Mucosa of descending colon (tissue), 3 donors: ENCODE results near the gene PRR11. TPM values are rescaled to one million over a fixed set of nuclear protein-coding genes. Genes with fewer than 3 reads are reported as not detected.

Experiments used
- ATAC-seq: fragments of 200-7000 bp; cut with Tn5 transposase; one replicate; pipeline ENCODE4 v1.9.1; 2020; ENCODE audit warnings: mild to moderate bottlenecking, moderate library complexity
- DNase-seq, 3 donors: peaks; one replicate each; pipeline ENCODE4 v3.0.0-alpha.2; 2020
- H3K36me3 ChIP-seq: fragments of 200-600 bp; one replicate; pipeline ENCODE4 v1.8.0; 2021; ENCODE audit warnings: low read depth, mild to moderate bottlenecking
- H3K4me1 ChIP-seq: fragments of 200-600 bp; one replicate; pipeline ENCODE4 v1.8.0; 2021; ENCODE audit warnings: low read depth, mild to moderate bottlenecking
- H3K4me3 ChIP-seq: fragments of 200-600 bp; one replicate; pipeline ENCODE4 v1.8.0; 2021; ENCODE audit warnings: mild to moderate bottlenecking
- H3K9me3 ChIP-seq: fragments of 200-600 bp; one replicate; pipeline ENCODE4 v1.8.0; 2021; ENCODE audit warnings: mild to moderate bottlenecking
- CTCF ChIP-seq: fragments of 200-600 bp; IDR thresholded peaks from one replicate; pipeline ENCODE4 v1.8.0; 2022; ENCODE audit warnings: antibody characterized with exemption, mild to moderate bottlenecking
- intact Hi-C, 2 donors: fragments of 100-400 bp; cut with DNase I in 1 of 2; cut with micrococcal nuclease in 1 of 2; formaldehyde crosslinking; loops; one replicate each; pipeline versions ENCODE4 v1.11.0 to v1.11.1; 2022; cut with DNase I, micrococcal nuclease
- total RNA-seq, 3 donors: library from RNA; stranded (reverse); fragmentation: NEBNext Ultra II Directional in 2 of 3; extraction: Animal tissue kit (Norgen Biotek cat#: 25700) in 2 of 3; gene quantifications; one replicate each; pipeline versions ENCODE4 v1.2.1 to v1.2.4, GENCODE V29; 2021 to 2023
- donor health status: DM: no; HTN: no; CAD: no; lungs with moderate emphysema.
- donor health status: DM: no; HTN: no; CAD: no.
- donor health status: DM: no; HTN: yes; CAD: no.

Gene PRR11
- total RNA-seq, 3 donors from 2014 or later: 2.0 to 17.3 (median 3.5) TPM

- Histone ChIP-seq H3K4me3 (no peak overlapping the region), H3K9me3 (no peaks in the 10 kb centered on the region), H3K36me3 (no peaks in the 10 kb centered on the region), H3K4me1 (no peaks in the 10 kb centered on the region)
- peak in 1 of 3 donors; percentile 58 for DNase-seq
- intact Hi-C loops: no loop called here
- ATAC-seq: peak; percentile 71
- peak; percentile 43 for TF ChIP-seq CTCF
Observed at GRCh38 chr17:59165933-59166342, 10.4 kb downstream of the PRR11 start.

- H3K4me1 ChIP-seq: no peaks in the 10 kb centered on the region
- H3K4me3 ChIP-seq: no peak overlapping the region
- H3K9me3 ChIP-seq: no peaks in the 10 kb centered on the region
- intact Hi-C loops: no loop called here
- DNase-seq: no peak
- no peak for TF ChIP-seq CTCF
- H3K36me3 ChIP-seq: no peaks in the 10 kb centered on the region
- no peak for ATAC-seq
Observed at GRCh38 chr17:59167571-59168001, 12.0 kb downstream of the PRR11 start.

GRCh38 chr17:59172436-59173004 is 17.0 kb downstream of the PRR11 start:
- ATAC-seq: no peak
- TF ChIP-seq CTCF: no peak
- intact Hi-C loops: no loop called here
- no peak overlapping the region for H3K4me3 ChIP-seq
- no peaks in the 10 kb centered on the region for H3K4me1 ChIP-seq
- no peak for DNase-seq
- no peaks in the 10 kb centered on the region for H3K36me3 ChIP-seq
- H3K9me3 ChIP-seq: no peaks in the 10 kb centered on the region

- H3K4me1 ChIP-seq: no peaks in the 10 kb centered on the region
- no peak overlapping the region for H3K4me3 ChIP-seq
- intact Hi-C loops: no loop called here
- H3K36me3 ChIP-seq: no peaks in the 10 kb centered on the region
- DNase-seq: no peak
- ATAC-seq: no peak
- no peaks in the 10 kb centered on the region for H3K9me3 ChIP-seq
- TF ChIP-seq CTCF: no peak
Observed at GRCh38 chr17:59174671-59175070, 19.1 kb downstream of the PRR11 start.

GRCh38 chr17:59175076-59175475 is 19.5 kb downstream of the PRR11 start:
- no peak for ATAC-seq
- TF ChIP-seq CTCF: no peak
- Histone ChIP-seq H3K36me3 (no peaks in the 10 kb centered on the region), H3K9me3 (no peaks in the 10 kb centered on the region), H3K4me3 (no peak overlapping the region), H3K4me1 (no peaks in the 10 kb centered on the region)
- no peak for DNase-seq
- intact Hi-C loops: no loop called here
